ENCODE data around the gene ZAR1. TPM values are rescaled to one million over a fixed set of nuclear protein-coding genes. Genes with fewer than 3 reads are reported as not detected.

ZAR1 gene
- total RNA-seq, result not detected in 2 replicates

GRCh38 chr4:48490012-48490679 is at the start of gene ZAR1:
Gene ZAR1, plus strand, starts transcription at chr4:48490252. Its CDS starts 40 bp downstream, at chr4:48490292.

GRCh38 chr4:48483006-48483776 is 6.9 kb upstream of the ZAR1 start, which contains the start of gene SLC10A4:
Gene SLC10A4, plus strand, starts transcription at chr4:48483343. Its CDS starts 219 bp downstream, at chr4:48483562.

Other genes starting within 250 kb of the ZAR1 start
- 1.5 and 3.8 TPM in 2 replicates for gene TEC, start 220.4 kb upstream of the ZAR1 start, total RNA-seq
- 27.6 and 32.4 TPM in 2 replicates for gene SLAIN2, start 148.7 kb upstream of the ZAR1 start, total RNA-seq
- 0.15 TPM in 1 of 2 replicates, not detected in the other for gene SLC10A4, start 6.9 kb upstream of the ZAR1 start, total RNA-seq